Subcutaneous adipose tissue (tissue), 4 donors: ENCODE measurements around the gene LETM1. TPM values are rescaled to one million over a fixed set of nuclear protein-coding genes. Genes with fewer than 3 reads are reported as not detected.

ENCODE experiments used
- total RNA-seq, 4 donors: library from RNA; depleted of rRNA; stranded (reverse); fragments of >200 nt; gene quantifications; one replicate each; pipeline ENCODE4 v1.1.0, GENCODE V29; 2016
- TF ChIP-seq, protein P1 (sequence below): fragments of 450-650 bp; IDR thresholded peaks from one replicate; pipeline ENCODE4 v1.5.1; 2016; ENCODE audit warnings: low read depth, mild to moderate bottlenecking, control low read depth, antibody characterized with exemption, moderate library complexity

The LETM1 gene
- total RNA-seq, 4 donors from 2014 or later, result 26.9 to 88.9 (median 30.0) TPM

DNA sequence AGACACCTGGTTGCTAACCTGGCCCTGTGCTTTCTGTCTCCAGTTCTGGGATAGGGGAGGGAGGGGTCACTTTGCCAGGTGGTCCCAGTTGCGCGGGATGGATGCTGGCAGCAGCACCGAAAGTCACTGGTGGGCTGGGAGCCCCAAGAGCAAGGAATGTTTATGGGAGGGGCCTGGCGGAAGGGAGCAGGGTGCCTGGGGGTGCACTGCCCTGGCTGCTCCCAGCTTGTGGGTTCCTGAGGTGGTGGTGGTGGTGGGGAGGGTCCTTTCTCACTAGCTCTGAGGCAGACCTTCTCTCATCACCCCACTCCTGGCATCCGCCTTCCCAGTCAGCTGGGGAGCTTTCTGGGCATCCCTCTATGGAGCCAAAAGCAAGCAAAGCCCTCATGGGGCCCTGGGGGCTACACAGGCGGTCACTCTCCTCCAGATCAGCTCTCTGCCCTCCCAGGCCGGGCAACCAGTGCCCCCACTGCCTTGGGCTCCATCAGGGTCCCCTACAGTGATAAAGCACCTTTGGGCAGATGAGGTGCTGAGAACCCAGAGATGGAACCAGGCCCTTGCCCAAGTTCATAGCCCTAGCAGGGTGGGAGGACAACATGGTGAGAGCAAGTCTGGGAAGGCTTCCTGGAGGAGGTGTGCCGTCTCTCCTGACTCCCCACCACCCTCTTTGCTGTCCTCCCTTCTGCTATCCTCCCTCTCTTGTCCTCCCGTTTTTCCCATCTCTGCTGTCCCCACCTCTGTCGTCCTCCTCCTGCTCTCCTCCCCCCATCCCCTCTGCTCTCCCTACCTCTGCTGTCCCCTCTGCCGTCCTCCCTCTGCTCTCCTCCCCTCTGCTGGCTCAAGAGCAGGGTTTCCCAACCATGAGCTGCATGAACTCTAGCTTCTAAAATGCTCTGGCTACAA lies 46.9 kb downstream of the LETM1 start:
- TF ChIP-seq, protein P1, sequence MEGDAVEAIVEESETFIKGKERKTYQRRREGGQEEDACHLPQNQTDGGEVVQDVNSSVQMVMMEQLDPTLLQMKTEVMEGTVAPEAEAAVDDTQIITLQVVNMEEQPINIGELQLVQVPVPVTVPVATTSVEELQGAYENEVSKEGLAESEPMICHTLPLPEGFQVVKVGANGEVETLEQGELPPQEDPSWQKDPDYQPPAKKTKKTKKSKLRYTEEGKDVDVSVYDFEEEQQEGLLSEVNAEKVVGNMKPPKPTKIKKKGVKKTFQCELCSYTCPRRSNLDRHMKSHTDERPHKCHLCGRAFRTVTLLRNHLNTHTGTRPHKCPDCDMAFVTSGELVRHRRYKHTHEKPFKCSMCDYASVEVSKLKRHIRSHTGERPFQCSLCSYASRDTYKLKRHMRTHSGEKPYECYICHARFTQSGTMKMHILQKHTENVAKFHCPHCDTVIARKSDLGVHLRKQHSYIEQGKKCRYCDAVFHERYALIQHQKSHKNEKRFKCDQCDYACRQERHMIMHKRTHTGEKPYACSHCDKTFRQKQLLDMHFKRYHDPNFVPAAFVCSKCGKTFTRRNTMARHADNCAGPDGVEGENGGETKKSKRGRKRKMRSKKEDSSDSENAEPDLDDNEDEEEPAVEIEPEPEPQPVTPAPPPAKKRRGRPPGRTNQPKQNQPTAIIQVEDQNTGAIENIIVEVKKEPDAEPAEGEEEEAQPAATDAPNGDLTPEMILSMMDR, result no peak

DNA sequence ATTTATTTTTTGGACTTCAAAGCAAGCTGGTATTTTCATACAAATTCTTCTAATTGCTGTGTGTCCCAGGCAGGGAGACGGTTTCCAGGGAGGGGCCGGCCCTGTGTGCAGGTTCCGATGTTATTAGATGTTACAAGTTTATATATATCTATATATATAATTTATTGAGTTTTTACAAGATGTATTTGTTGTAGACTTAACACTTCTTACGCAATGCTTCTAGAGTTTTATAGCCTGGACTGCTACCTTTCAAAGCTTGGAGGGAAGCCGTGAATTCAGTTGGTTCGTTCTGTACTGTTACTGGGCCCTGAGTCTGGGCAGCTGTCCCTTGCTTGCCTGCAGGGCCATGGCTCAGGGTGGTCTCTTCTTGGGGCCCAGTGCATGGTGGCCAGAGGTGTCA lies 47.6 kb downstream of the LETM1 start:
- TF ChIP-seq, protein P1, result no peak

DNA sequence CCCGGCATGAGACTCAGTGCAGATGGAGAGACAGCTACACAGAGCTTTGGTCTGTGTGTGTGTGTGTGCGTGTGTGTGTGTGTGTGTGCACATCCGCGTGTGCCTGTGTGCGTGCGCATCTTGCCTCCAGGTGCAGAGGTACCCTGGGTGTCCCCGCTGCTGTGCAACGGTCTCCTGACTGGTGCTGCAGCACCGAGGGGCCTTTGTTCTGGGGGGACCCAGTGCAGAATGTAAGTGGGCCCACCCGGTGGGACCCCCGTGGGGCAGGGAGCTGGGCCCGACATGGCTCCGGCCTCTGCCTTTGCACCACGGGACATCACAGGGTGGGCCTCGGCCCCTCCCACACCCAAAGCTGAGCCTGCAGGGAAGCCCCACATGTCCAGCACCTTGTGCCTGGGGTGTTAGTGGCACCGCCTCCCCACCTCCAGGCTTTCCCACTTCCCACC lies 48.6 kb downstream of the LETM1 start:
- TF ChIP-seq, protein P1, result no peak

- TF ChIP-seq, protein P1, result no peak
Observed at GRCh38 chr4:1806596-1807331, 49.2 kb downstream of the LETM1 start.

DNA sequence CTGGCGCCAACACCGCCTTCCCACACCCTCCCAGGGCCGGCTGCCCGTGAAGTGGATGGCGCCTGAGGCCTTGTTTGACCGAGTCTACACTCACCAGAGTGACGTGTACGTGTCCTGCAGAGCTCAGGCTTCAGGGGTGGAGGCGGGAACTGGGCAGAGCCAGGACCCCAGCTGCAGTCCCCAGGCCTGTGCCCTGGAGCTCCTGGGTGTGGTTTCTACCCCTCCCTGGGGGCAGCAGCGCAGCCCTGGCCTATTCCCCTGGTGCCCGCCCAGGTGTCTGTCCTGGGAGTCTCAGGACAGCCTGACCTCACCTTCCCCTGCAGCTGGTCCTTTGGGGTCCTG lies 49.8 kb downstream of the LETM1 start:
- TF ChIP-seq, protein P1, result no peak

- TF ChIP-seq, protein P1, result no peak
Observed at GRCh38 chr4:1805493-1806222, 50.3 kb downstream of the LETM1 start.
